Skin of body (tissue), 3 donors: ENCODE measurements around the gene NABP1. TPM values are rescaled to one million over a fixed set of nuclear protein-coding genes. Genes with fewer than 3 reads are reported as not detected.

Experiments
- DNase-seq: peaks from one replicate; lab custom pipeline; 2025; lab: John Stamatoyannopoulos, UW
- small RNA-seq: library from RNA; depleted of rRNA; stranded (forward); fragments of <200 nt; gene quantifications from one replicate; pipeline ENCODE3, GENCODE V24; 2014; ENCODE audit warnings: low replicate concordance
- total RNA-seq: library from RNA; depleted of rRNA; stranded (reverse); fragments of >200 nt; gene quantifications from one replicate; pipeline ENCODE4 v1.2.3, GENCODE V29; 2014

Gene NABP1
- total RNA-seq, 1 donor from 2014 or later, result 22.4 TPM

- DNase-seq, result no peak
Observed at GRCh38 chr2:191705701-191706100, 27.8 kb downstream of the NABP1 start.

- no peak for DNase-seq
Observed at GRCh38 chr2:191706791-191707190, 28.9 kb downstream of the NABP1 start.

GRCh38 chr2:191707542-191707941, 29.6 kb downstream of the NABP1 start:
- no peak for DNase-seq

GRCh38 chr2:191710411-191710900, 32.5 kb downstream of the NABP1 start:
- DNase-seq, result no peak

- no peak for DNase-seq
Observed at GRCh38 chr2:191711621-191712020, 33.7 kb downstream of the NABP1 start.

- no peak for DNase-seq
Observed at GRCh38 chr2:191713837-191714236, 35.9 kb downstream of the NABP1 start.

GRCh38 chr2:191714925-191715324, 37.0 kb downstream of the NABP1 start:
- no peak for DNase-seq

- no peak for DNase-seq
Observed at GRCh38 chr2:191715471-191715870, 37.5 kb downstream of the NABP1 start.

GRCh38 chr2:191719261-191719660, 41.3 kb downstream of the NABP1 start:
- no peak for DNase-seq

GRCh38 chr2:191719938-191720337, 42.0 kb downstream of the NABP1 start:
- no peak for DNase-seq

GRCh38 chr2:191721331-191721730, 43.4 kb downstream of the NABP1 start:
- no peak for DNase-seq

GRCh38 chr2:191724015-191724414, 46.1 kb downstream of the NABP1 start:
- no peak for DNase-seq

- DNase-seq, result no peak
Observed at GRCh38 chr2:191728750-191729624, 51.1 kb downstream of the NABP1 start.

GRCh38 chr2:191730263-191730662, 52.3 kb downstream of the NABP1 start:
- DNase-seq, result no peak

Small RNAs within 50 kb of the gene (small RNA-seq; reads per million reads assigned to genes)
- not detected for gene RF02271

Other genes with a start within 250 kb of the NABP1 start
- 23.0 TPM for gene CAVIN2, start 169.0 kb downstream of the NABP1 start, total RNA-seq